Ovary (tissue), 9 donors: ENCODE measurements around the gene SCAMP2. TPM values are rescaled to one million over a fixed set of nuclear protein-coding genes. Genes with fewer than 3 reads are reported as not detected.

Source experiments
- DNase-seq, 5 donors: peaks; one replicate each; pipeline ENCODE4 v3.0.0-alpha.2; 2019 to 2020
- H3K27ac ChIP-seq, 2 donors: fragments of 200-600 bp; one replicate each; pipeline versions ENCODE4 v1.5.1 to v1.8.0; 2019 to 2022
- H3K27me3 ChIP-seq: fragments of 200-600 bp; one replicate; pipeline ENCODE4 v1.8.0; 2022
- H3K36me3 ChIP-seq: fragments of 200-600 bp; sonication (generic); one replicate; pipeline ENCODE4 v1.5.1; 2019
- H3K4me1 ChIP-seq: one replicate; pipeline ENCODE4 v1.8.1; 2013; ENCODE audit warnings: mild to moderate bottlenecking, moderate library complexity; ENCODE audit not compliant: insufficient read depth
- H3K4me3 ChIP-seq: fragments of 200-600 bp; sonication (generic); one replicate; pipeline ENCODE4 v1.5.1; 2017
- H3K9me3 ChIP-seq, 2 donors: fragments of 200-600 bp in 1 of 2; sonication (generic) in 1 of 2; one replicate each; pipeline versions ENCODE4 v1.5.1 to v1.8.1; 2013 to 2019; ENCODE audit warnings: mild to moderate bottlenecking in 1 of 2, moderate library complexity in 1 of 2
- CTCF ChIP-seq, 3 donors: fragments of 450-650 bp in 2 of 3; fragments of 200-600 bp in 1 of 3; IDR thresholded peaks; one replicate each; pipeline versions ENCODE4 v1.5.1 to v1.8.0; 2016 to 2022; ENCODE audit warnings: antibody characterized with exemption in 3 of 3, mild to moderate bottlenecking in 1 of 3
- EP300 ChIP-seq: sonication (generic); formaldehyde crosslinking; IDR thresholded peaks from one replicate; pipeline ENCODE4 v1.6.1; 2017; ENCODE audit warnings: antibody characterized with exemption
- POLR2A ChIP-seq: fragments of 450-650 bp; IDR thresholded peaks from one replicate; pipeline ENCODE4 v1.6.1; 2017; ENCODE audit warnings: antibody characterized with exemption, mild to moderate bottlenecking, moderate library complexity
- WGBS, 3 donors: extraction: QIAGEN DNeasy Blood & Tissue Kit in 1 of 3; methylation state at CpG; one replicate each; pipeline versions ENCODE4 v1.1.5 to v1.1.7; 2013 to 2017; 5-methylcytosine and 5-hydroxymethylcytosine counted together
- intact Hi-C, 4 donors: fragments of 100-400 bp; cut with DNase I; formaldehyde crosslinking; loops; one replicate each; pipeline versions ENCODE4 v1.11.0 to v1.15.1; 2022 to 2023
- polyA plus RNA-seq, 2 donors: library from polyadenylated mRNA; stranded (reverse); fragments of 200-250 nt in 1 of 2; fragments of 350-450 nt in 1 of 2; fragmentation: Illumina TruSeq in 1 of 2; extraction: RNeasy Lipid Tissue Mini Kit (QIAGEN cat#74804) in 1 of 2; gene quantifications; one replicate each; pipeline ENCODE4 v1.2.3, GENCODE V29; 2013 to 2014
- total RNA-seq, 7 donors: library from RNA; depleted of rRNA in 2 of 7; stranded (reverse); fragments of >200 nt in 2 of 7; fragmentation: NEBNext Ultra II Directional in 3 of 7; extraction: Animal tissue kit (Norgen Biotek cat#: 25700) in 3 of 7; gene quantifications; one replicate each; pipeline versions ENCODE4 v1.1.0 to v1.2.4, GENCODE V29; 2016 to 2023
- donor health status: DM: no; HTN: no; CAD: no; lungs with moderate emphysema.
- donor health status: DM: no; HTN: no; CAD: no.
- donor health status: Bipolar disorder and iron deficiency.
- donor health status: DM: yes; HTN: yes; CAD: no.
- donor health status: DM: no; HTN: no; CAD: no.
- donor health status: DM: yes; HTN: yes; CAD: no.

SCAMP2 gene
- total and polyA plus RNA-seq, 9 donors = 22.9 to 65.5 (median 53.1) TPM

- WGBS, 3 donors = 80 to 86% (median 82%) methylated on average over 10 of the region's 10 CpGs
- H3K36me3 ChIP-seq = no peaks in the 10 kb centered on the region
Observed at GRCh38 chr15:74838137-74838516, 35.0 kb downstream of the SCAMP2 start.

GRCh38 chr15:74837482-74838136, 35.6 kb downstream of the SCAMP2 start:
- TF ChIP-seq CTCF (IDR thresholded peaks at IDR 0.05) = no peak
- no peak for TF ChIP-seq POLR2A
- no peak for TF ChIP-seq EP300
- intact Hi-C loops = loop anchor here in 1 of 4 donors (5.0 kb wide), 1 partner anchor 55 kb away; the partner anchor contains the start of gene CSK
- no peaks in the 10 kb centered on the region for H3K36me3 ChIP-seq
- H3K4me3 ChIP-seq = no peak overlapping the region
- no peaks in the 10 kb centered on the region for H3K27me3 ChIP-seq
- no peaks in the 10 kb centered on the region for H3K9me3 ChIP-seq
- peaks cover 4% of the 10 kb centered on the region for H3K4me1 ChIP-seq
- DNase-seq = no peak
- no peak overlapping the region for H3K27ac ChIP-seq
- WGBS, 3 donors = 81 to 84% (median 82%) methylated on average over 15 of the region's 15 CpGs

More at GRCh38 chr15:74838137-74838516, 35.0 kb downstream of the SCAMP2 start:
- no peak overlapping the region for H3K27ac ChIP-seq
- no peak for DNase-seq
- peaks cover 4% of the 10 kb centered on the region for H3K4me1 ChIP-seq
- intact Hi-C loops = loop anchor here in 1 of 4 donors (5.0 kb wide), 1 partner anchor 56 kb away; the partner anchor contains the start of gene CSK
- no peaks in the 10 kb centered on the region for H3K9me3 ChIP-seq
- TF ChIP-seq CTCF (IDR thresholded peaks at IDR 0.05) (no peak), EP300 (no peak)
- no peak overlapping the region for H3K4me3 ChIP-seq
- no peaks in the 10 kb centered on the region for H3K27me3 ChIP-seq

GRCh38 chr15:74836846-74837245, 36.3 kb downstream of the SCAMP2 start:
- Histone ChIP-seq H3K27me3 (no peaks in the 10 kb centered on the region), H3K36me3 (no peaks in the 10 kb centered on the region), H3K27ac (no peak overlapping the region), H3K4me3 (no peak overlapping the region), H3K4me1 (no peaks in the 10 kb centered on the region), H3K9me3 (no peaks in the 10 kb centered on the region)
- intact Hi-C loops = loop anchor here in 1 of 4 donors (5.0 kb wide), 1 partner anchor 55 kb away; the partner anchor contains the start of gene CSK
- WGBS, 3 donors = 78 to 87% (median 84%) methylated on average over 7 of the region's 7 CpGs
- DNase-seq = no peak
- TF ChIP-seq POLR2A (no peak), CTCF (IDR thresholded peaks at IDR 0.05) (no peak), EP300 (no peak)

- no peaks in the 10 kb centered on the region for H3K27me3 ChIP-seq
- DNase-seq = peak in 2 of 5 donors; percentile 44 to 65
- H3K27ac ChIP-seq = no peak overlapping the region
- TF ChIP-seq CTCF (IDR thresholded peaks at IDR 0.05) (peak in 1 of 3 donors; percentile 12), POLR2A (no peak)
- H3K4me1 ChIP-seq = no peaks in the 10 kb centered on the region
- intact Hi-C loops = loop anchor here in 1 of 4 donors (5.0 kb wide), 1 partner anchor 53 kb away; the partner anchor contains the start of gene CSK
- H3K4me3 ChIP-seq = no peak overlapping the region
- 24 to 29% (median 26%) methylated on average over 4 to 5 of the region's 5 CpGs for WGBS, 3 donors
- H3K9me3 ChIP-seq = no peaks in the 10 kb centered on the region
- no peaks in the 10 kb centered on the region for H3K36me3 ChIP-seq
Observed at GRCh38 chr15:74835312-74835823, 37.8 kb downstream of the SCAMP2 start.
